GM18867 (cell line): ENCODE measurements around the gene MRPL39.

Experiments used
- ATAC-seq: cut with Tn5 transposase; IDR thresholded peaks from one replicate; pipeline ENCODE4 v1.9.1; 2021; ENCODE audit warnings: mild to moderate bottlenecking, moderate library complexity; ENCODE audit not compliant: unreplicated experiment

MRPL39 gene

DNA sequence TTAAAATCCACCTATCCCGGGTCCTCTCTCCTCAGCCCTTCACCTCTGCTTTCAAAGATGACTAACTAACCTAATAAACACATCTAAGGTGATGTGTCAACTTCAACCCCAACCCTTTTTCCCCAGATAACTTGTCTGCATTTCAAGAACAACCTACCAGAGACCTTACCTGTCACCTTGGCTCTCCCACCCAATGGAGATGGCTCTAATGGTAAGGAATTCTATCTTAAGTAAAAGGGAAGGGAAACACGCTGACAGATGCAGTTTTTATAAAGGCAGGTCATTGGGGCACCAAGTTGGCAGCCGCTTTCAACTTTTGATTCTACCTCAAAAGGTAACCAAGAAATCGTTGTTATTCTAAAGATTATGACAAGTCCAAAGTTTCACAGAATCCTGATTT lies 37.6 kb downstream of the MRPL39 start:
- ATAC-seq: no peak

DNA sequence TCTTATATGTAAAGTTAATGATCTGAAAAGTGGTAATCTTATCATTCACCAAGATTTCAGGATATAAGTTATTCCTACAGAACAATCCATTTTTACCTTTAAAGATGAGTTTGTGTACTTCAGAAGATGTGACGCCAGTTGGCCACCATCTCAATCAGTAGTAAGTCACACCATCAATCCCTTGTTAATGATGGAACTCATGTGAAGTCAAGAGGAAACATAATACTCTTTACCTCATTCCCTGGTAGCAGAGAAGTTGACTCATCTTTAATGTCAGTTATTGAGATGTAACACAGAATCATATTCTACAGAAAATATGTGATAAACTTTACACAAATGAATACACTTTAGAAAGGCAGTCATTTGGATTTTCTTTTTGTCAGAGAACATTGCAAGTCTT lies 38.2 kb downstream of the MRPL39 start:
- no peak for ATAC-seq

DNA sequence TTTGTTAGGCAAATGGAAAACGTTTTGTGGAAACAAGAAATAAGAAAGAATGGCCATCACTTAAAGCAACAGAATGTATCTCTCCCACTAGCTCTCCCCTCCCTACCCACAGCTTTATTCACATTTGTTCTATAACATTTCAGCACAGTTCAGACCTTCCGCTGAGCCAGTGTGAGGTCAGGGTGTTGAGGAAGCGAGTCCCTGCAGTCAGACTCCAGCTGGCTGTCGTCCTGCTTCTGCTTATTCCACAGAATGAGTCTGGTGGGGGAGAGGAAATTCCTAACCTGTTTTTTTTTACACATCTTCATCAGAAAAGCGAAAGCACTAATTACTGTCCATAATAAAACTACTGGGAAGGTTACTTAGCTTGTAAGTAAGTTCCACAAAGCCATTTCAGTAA lies 39.0 kb downstream of the MRPL39 start:
- no peak for ATAC-seq

GRCh38 chr21:25567472-25567871 lies 39.8 kb downstream of the MRPL39 start:
- peak; percentile 19 for ATAC-seq

DNA sequence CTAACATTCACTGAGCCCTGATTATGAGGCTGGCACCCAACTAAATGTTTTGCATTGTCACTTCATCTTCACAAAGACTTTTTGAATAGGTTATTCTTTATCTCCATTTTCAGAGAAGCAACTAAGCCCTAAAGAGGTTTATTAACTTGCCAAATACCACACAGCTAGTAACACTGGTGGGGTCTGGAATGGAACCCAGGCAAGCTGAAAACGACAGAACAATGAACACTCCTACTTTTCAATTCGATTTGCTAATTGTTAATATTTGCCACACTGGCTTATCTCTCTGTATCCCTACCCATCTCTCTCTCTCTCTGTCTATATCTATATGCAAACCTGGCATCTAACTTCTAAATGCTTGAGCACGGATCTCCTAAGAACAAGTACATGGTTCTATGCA lies 40.6 kb downstream of the MRPL39 start:
- ATAC-seq: no peak

DNA sequence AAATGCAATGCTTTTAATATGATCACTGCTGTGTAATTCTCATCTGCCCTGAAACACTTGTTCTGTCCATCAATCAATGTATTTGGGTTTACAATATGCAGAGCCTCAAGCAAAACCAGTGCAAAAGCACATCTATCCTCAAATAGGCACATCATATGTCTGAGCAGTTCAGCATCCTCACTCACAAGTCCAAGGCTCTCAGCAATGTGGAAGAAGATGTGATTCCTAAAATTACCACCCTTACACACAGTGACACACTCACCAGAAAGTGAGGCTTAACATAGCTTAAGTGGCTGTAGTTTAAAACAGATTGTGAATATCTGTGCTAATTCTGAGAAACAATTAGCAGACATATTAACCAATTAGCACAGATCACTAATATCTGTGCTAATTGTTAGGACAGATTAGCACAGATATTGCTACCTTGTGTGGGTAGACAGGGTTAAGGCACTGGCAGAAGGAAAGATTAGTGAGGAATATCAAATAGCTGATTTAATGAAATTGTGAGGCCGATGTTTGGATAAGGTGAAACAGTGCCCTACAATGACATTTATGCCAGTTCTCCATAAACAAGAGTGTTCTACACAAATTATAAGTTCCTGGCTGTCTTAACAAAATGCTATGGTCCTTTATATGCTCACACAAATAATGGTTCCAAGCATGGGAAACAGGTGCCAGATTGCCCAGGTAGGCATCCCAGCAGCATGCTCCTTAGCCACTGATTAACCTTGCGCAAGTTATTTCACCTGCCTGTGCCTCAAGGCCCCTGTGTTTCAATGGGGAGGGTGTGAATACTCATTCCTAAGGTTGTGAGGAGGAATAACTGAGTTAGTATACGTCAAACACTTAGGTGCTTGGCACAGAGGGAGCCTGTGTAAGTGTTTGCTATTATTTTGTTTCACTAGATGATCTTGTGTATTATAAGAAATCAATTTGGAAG lies 41.7 kb downstream of the MRPL39 start:
- no peak for ATAC-seq

- ATAC-seq: no peak
Measured at GRCh38 chr21:25564349-25564948, 42.8 kb downstream of the MRPL39 start.

DNA sequence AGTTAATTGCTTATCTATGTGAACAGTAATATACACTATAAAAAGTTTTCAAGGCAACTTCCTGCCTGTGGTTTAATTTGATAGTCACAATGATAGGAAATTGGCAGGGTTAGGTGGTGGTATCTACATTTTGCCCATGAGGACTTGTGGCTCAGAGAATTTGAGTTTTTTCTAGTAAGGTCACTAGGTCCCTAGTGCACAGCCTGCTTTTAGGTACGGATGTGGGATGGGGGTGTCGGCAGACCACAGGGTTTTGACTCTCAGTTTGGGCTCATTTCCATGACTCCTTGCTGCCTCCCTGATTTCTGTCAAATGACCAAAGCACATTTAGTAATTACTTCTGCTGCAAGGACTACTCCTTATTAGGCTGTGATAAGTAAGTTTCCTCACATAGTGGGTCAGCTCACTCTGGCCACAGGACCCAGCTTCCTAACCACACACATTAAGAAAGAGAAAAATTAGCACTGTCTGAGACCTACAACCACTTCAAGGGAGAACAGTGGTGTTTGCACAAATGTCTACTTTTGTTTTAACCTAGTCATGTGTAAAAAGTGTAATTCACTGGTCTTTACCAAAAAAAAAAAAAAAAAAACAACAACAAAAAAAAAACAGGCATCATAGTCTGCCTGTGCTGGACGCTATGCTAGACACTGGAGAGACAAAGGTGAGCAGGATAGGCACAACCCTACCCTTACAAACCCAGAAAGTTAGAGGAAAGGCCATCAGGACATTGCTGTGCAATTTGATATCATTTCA lies 43.7 kb downstream of the MRPL39 start:
- ATAC-seq: peak; percentile 20

DNA sequence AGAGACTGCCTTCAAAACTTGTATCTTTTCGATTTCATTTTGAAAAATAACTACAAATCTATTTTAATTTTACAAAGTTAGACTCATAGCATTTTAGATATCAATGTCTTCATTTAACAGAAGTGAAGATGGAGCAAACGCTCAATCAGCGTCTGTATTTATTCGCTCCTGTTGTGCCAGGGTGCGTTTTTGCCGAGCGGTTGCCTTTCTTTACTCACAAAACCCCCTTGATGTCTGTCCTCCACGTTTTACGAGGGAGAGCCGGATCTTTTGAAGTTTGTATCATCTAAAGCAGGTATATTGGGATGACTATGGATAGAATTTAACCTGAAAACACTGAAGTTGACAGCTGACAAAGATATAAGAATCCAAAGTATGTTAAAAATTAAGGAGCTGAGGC lies 44.6 kb downstream of the MRPL39 start:
- ATAC-seq: no peak

- peak; percentile 50 for ATAC-seq
Measured at GRCh38 chr21:25561668-25562641, 45.3 kb downstream of the MRPL39 start.

- ATAC-seq: no peak
Measured at GRCh38 chr21:25560891-25561290, 46.4 kb downstream of the MRPL39 start.

GRCh38 chr21:25560271-25560685 lies 47.0 kb downstream of the MRPL39 start:
- ATAC-seq: no peak

DNA sequence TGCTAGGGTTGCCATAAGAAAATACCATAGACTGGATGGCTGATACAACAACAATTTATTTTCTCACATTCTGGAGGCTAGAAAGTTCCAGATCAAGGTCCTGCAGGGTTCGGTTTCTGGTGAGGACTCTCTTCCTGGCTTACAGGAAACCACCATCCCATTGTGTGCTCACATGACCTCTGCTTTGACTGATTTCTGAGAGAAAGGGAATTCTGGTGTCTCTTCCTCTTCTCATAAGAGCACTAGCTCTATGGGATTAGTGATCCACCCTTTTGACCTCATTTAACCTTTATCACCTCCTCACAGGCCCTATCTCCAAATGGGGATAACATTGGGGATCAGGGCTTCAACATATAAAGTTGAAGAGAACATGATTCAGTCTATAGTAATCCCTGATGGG lies 47.5 kb downstream of the MRPL39 start:
- no peak for ATAC-seq

DNA sequence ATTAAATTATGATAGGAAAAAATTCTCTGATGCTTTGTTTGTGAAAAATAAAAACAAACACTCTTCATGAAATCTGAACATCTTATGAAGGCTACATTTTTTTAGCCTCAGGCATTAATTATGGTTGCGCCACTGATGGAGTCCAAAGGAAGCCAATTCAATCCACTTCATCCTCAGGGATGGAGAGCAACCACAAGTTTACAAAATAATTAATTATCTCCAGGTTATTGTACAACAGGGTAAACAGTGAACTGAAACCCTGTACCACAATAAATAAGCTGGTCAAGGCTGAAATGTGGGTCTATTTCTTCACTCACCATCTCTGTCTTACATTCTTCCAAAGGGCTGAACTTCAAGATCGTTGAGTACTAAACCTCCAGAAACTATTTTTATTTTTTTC lies 49.2 kb downstream of the MRPL39 start:
- ATAC-seq: no peak

DNA sequence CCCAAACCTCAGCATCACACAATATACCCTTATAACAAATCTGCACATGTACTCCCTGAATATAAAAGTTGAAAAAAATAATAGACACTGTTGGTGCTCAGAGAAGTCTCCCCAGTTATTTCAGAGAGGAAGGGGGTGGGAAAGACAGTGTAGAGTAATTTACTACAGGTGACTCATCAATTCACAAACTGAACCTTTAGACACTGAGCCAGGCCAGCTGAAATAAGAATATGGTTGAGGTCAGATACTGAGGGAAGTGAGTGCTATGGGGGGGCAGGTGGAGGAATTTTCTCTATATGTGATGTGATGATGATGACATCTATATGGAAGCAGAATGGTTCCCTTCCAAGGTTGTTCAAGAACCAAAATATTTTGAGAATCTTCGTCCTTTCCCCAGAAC lies 50.1 kb downstream of the MRPL39 start:
- ATAC-seq: no peak

GRCh38 chr21:25556091-25556490 lies 51.2 kb downstream of the MRPL39 start:
- no peak for ATAC-seq

- ATAC-seq: no peak
Measured at GRCh38 chr21:25555492-25555891, 51.8 kb downstream of the MRPL39 start.

DNA sequence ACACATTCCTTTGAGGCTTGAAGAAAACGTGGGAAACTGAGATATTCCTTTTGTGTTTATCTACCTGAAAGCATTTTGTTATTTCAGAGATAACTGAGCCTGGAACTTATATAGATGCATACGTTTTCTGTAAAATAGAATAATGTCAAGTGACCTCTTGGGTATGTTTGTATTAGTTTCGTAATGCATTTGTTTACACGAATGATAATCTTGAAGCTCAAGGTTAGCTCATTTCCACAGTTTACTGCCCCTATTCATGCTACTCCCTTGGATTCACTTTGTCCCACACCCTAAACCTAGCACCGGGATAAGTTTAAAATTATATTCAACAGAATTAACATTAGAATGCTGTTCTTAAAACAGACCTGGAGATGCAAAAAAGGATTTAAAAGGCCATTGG lies 54.4 kb downstream of the MRPL39 start:
- ATAC-seq: no peak

GRCh38 chr21:25551569-25551968 lies 55.7 kb downstream of the MRPL39 start:
- peak; percentile 71 for ATAC-seq

DNA sequence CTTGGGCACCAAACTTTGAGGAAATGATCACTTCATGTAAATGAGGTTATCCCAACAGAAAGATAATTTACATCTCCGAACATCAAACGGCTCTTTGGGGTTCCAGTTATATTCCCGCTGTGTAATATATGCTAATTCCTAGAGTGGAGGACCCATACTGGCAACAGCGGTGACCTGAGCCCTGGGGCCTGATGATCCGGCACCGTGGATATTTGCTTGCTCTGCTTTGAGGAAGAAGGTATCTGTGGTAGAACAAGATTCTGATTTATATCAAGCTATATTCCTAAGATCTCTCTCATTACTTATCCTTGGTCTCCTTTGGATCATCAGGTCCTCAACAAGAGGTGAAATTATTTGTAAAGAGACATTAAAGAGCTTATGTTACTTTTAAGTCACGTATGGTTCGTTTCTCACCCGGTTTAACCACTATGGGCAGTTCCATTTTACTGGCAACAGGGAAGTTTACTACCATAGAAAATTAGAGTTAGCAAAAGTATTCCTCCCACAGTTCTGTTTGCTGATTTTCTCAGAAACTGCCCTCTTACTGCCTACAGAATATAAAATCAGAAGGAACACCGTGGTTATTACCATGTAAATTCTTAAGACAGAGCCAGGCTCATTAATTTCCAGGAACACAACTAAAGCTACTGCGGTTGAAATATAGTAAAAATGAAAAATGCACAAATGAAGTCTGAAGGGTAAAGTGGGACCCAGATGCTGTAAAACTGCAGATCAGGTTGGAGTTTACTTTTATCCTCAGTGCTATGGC lies 56.7 kb downstream of the MRPL39 start:
- no peak for ATAC-seq
